HG03439 (cell line): ENCODE measurements around the gene MAP2K7.
"Not testable (repeated sequence)": the region's sequence is repeated elsewhere in the genome, so short reads cannot be mapped to it uniquely, and the experiment has no call there.

ENCODE experiments used
- ATAC-seq: cut with Tn5 transposase; IDR thresholded peaks from one replicate; pipeline ENCODE4 v1.9.1; 2021; ENCODE audit warnings: mild to moderate bottlenecking, moderate library complexity; ENCODE audit not compliant: unreplicated experiment

MAP2K7 gene

GRCh38 chr19:7907122-7907521 is 3.4 kb downstream of the MAP2K7 start:
- ATAC-seq, result no peak

GRCh38 chr19:7907544-7907943 is 3.9 kb downstream of the MAP2K7 start:
- no peak for ATAC-seq

- ATAC-seq, result no peak
These were observed 4.5 kb downstream of the MAP2K7 start for GRCh38 chr19:7908078-7908699.

GRCh38 chr19:7908742-7909461 is 5.2 kb downstream of the MAP2K7 start:
- no peak for ATAC-seq

GRCh38 chr19:7909471-7910067 is 5.9 kb downstream of the MAP2K7 start:
- no peak for ATAC-seq

- ATAC-seq, result no peak
These were observed 6.9 kb downstream of the MAP2K7 start for GRCh38 chr19:7910321-7911161.

GRCh38 chr19:7911508-7912143 is 7.9 kb downstream of the MAP2K7 start:
- no peak for ATAC-seq

GRCh38 chr19:7912144-7912696 is 8.5 kb downstream of the MAP2K7 start:
- ATAC-seq, result no peak

- no peak for ATAC-seq
These were observed 9.3 kb downstream of the MAP2K7 start for GRCh38 chr19:7912697-7913564.

- no peak for ATAC-seq
These were observed 10.0 kb downstream of the MAP2K7 start for GRCh38 chr19:7913652-7914051.

GRCh38 chr19:7914099-7914498 is 10.4 kb downstream of the MAP2K7 start:
- ATAC-seq, result no peak

GRCh38 chr19:7914598-7915045 is 10.9 kb downstream of the MAP2K7 start, which contains the start of gene TGFBR3L:
Gene TGFBR3L, plus strand, starts transcription at chr19:7914830.
- no peak for ATAC-seq

- ATAC-seq, result no peak
These were observed 11.8 kb downstream of the MAP2K7 start for GRCh38 chr19:7915250-7916102.

- no peak for ATAC-seq
These were observed 12.7 kb downstream of the MAP2K7 start for GRCh38 chr19:7916103-7916954.

GRCh38 chr19:7916955-7917266 is 13.2 kb downstream of the MAP2K7 start:
- no peak for ATAC-seq

GRCh38 chr19:7917267-7918061 is 13.8 kb downstream of the MAP2K7 start:
- ATAC-seq, result no peak

- ATAC-seq, result not testable (repeated sequence)
These were observed 14.5 kb downstream of the MAP2K7 start for GRCh38 chr19:7918062-7918614.
